Measurements from ENCODE around the gene AKAP8L.
A peak's percentile ranks its signal among the peaks of the same experiment; 100 is the strongest.
"Not testable (repeated sequence)": the region's sequence is repeated elsewhere in the genome, so short reads cannot be mapped to it uniquely, and the experiment has no call there.

Gene AKAP8L

GRCh38 chr19:15417699-15418098 is 1.1 kb downstream of the AKAP8L start:
- no CpG with 5 or more reads among the region's 9 CpGs for WGBS (ENCODE audit: extremely low coverage, insufficient coverage, insufficient read length)
- H3K79me2 ChIP-seq (ENCODE audit: control insufficient read depth, insufficient read depth, low read length, poor library complexity), result peaks cover 21% of the 10 kb centered on the region
- H3K9me3 ChIP-seq (ENCODE audit: insufficient read depth, low read depth, low read length), result no peaks in the 10 kb centered on the region
- H3K36me3 ChIP-seq (ENCODE audit: control insufficient read depth in 1 of 2, insufficient read depth in 2 of 2, low read length in 2 of 2), result peaks cover 10 to 21% of the 10 kb centered on the region in 2 experiments
- no peak overlapping the region for H4K12ac ChIP-seq (ENCODE audit: low read depth, low read length)
- H3K23ac ChIP-seq (ENCODE audit: low read length), result no peak overlapping the region
- peak overlapping the region; percentile 70 for H3K9ac ChIP-seq (ENCODE audit: low read length)
- no peak for DNase-seq
- H2BK120ac ChIP-seq (ENCODE audit: insufficient read depth, low read length, poor library complexity), result no peak overlapping the region
- H3K14ac ChIP-seq (ENCODE audit: low read length), result no peak overlapping the region
- no peak overlapping the region for H2BK12ac ChIP-seq (ENCODE audit: low read length)
- H3K79me1 ChIP-seq (ENCODE audit: low read length), result peaks cover 5% of the 10 kb centered on the region
- peak overlapping the region; percentile 82 for H3K4me2 ChIP-seq (ENCODE audit: low read length)
- no peak overlapping the region for H2BK5ac ChIP-seq (ENCODE audit: low read depth, low read length, poor library complexity)
- H3K27me3 ChIP-seq (ENCODE audit: insufficient read depth, low read length), result no peaks in the 10 kb centered on the region
- H2AFZ ChIP-seq (ENCODE audit: insufficient read depth, low read length, poor library complexity), result no peak overlapping the region
- H3K4me3 ChIP-seq (ENCODE audit: low read depth, low read length), result peak overlapping the region; percentile 90
- peak overlapping the region; percentile 99 for H3K4ac ChIP-seq (ENCODE audit: low read depth, low read length)
- H3K4me1 ChIP-seq (ENCODE audit: control insufficient read depth in 1 of 2, insufficient read depth in 2 of 2, low read length in 2 of 2), result peaks cover 7% of the 10 kb centered on the region in 2 experiments
- no peak overlapping the region for H2AK5ac ChIP-seq (ENCODE audit: low read length)
- no peak overlapping the region for H3K18ac ChIP-seq (ENCODE audit: low read length)
- H4K8ac ChIP-seq (ENCODE audit: low read depth, low read length), result no peak overlapping the region
- no peak overlapping the region for H3K27ac ChIP-seq (ENCODE audit: low read depth, low read length)
- H4K91ac ChIP-seq (ENCODE audit: low read depth, low read length), result no peak overlapping the region

GRCh38 chr19:15412832-15413231 is 6.0 kb downstream of the AKAP8L start:
- DNase-seq, result no peak
- no peaks in the 10 kb centered on the region for H3K27me3 ChIP-seq (ENCODE audit: insufficient read depth, low read length)
- no peak overlapping the region for H4K91ac ChIP-seq (ENCODE audit: low read depth, low read length)
- no peak overlapping the region for H3K4me3 ChIP-seq (ENCODE audit: low read depth, low read length)
- no peak overlapping the region for H3K4me2 ChIP-seq (ENCODE audit: low read length)
- no peak overlapping the region for H3K9ac ChIP-seq (ENCODE audit: low read length)
- H3K36me3 ChIP-seq (ENCODE audit: control insufficient read depth in 1 of 2, insufficient read depth in 2 of 2, low read length in 2 of 2), result peaks cover 14 to 24% of the 10 kb centered on the region in 2 experiments
- H2BK12ac ChIP-seq (ENCODE audit: low read length), result no peak overlapping the region
- H4K12ac ChIP-seq (ENCODE audit: low read depth, low read length), result no peak overlapping the region
- no peak overlapping the region for H2AFZ ChIP-seq (ENCODE audit: insufficient read depth, low read length, poor library complexity)
- H3K4me1 ChIP-seq (ENCODE audit: control insufficient read depth in 1 of 2, insufficient read depth in 2 of 2, low read length in 2 of 2), result peaks cover 7% of the 10 kb centered on the region in 2 experiments
- H4K8ac ChIP-seq (ENCODE audit: low read depth, low read length), result no peak overlapping the region
- no peak overlapping the region for H3K27ac ChIP-seq (ENCODE audit: low read depth, low read length)
- no peak overlapping the region for H3K18ac ChIP-seq (ENCODE audit: low read length)
- H2AK5ac ChIP-seq (ENCODE audit: low read length), result no peak overlapping the region
- H3K4ac ChIP-seq (ENCODE audit: low read depth, low read length), result peak overlapping the region; percentile 78
- no peak overlapping the region for H3K23ac ChIP-seq (ENCODE audit: low read length)
- H3K79me1 ChIP-seq (ENCODE audit: low read length), result no peaks in the 10 kb centered on the region
- no peak overlapping the region for H2BK120ac ChIP-seq (ENCODE audit: insufficient read depth, low read length, poor library complexity)
- no peaks in the 10 kb centered on the region for H3K9me3 ChIP-seq (ENCODE audit: insufficient read depth, low read depth, low read length)
- H3K79me2 ChIP-seq (ENCODE audit: control insufficient read depth, insufficient read depth, low read length, poor library complexity), result peaks cover 14% of the 10 kb centered on the region
- no peak overlapping the region for H3K14ac ChIP-seq (ENCODE audit: low read length)
- H2BK5ac ChIP-seq (ENCODE audit: low read depth, low read length, poor library complexity), result no peak overlapping the region
- no CpG with 5 or more reads among the region's 4 CpGs for WGBS (ENCODE audit: extremely low coverage, insufficient coverage, insufficient read length)

GRCh38 chr19:15411351-15411750 is 7.4 kb downstream of the AKAP8L start:
- H3K27me3 ChIP-seq (ENCODE audit: insufficient read depth, low read length); H2BK120ac ChIP-seq (ENCODE audit: insufficient read depth, low read length, poor library complexity); H4K12ac ChIP-seq (ENCODE audit: low read depth, low read length); H2BK5ac ChIP-seq (ENCODE audit: low read depth, low read length, poor library complexity); H3K79me1 ChIP-seq (ENCODE audit: low read length); H3K23ac ChIP-seq (ENCODE audit: low read length); H3K4me2 ChIP-seq (ENCODE audit: low read length); H3K9ac ChIP-seq (ENCODE audit: low read length); H3K4me3 ChIP-seq (ENCODE audit: low read depth, low read length); H4K91ac ChIP-seq (ENCODE audit: low read depth, low read length); H3K79me2 ChIP-seq (ENCODE audit: control insufficient read depth, insufficient read depth, low read length, poor library complexity); H3K18ac ChIP-seq (ENCODE audit: low read length); H4K8ac ChIP-seq (ENCODE audit: low read depth, low read length); H2AK5ac ChIP-seq (ENCODE audit: low read length); H2BK12ac ChIP-seq (ENCODE audit: low read length); H3K14ac ChIP-seq (ENCODE audit: low read length); DNase-seq; H3K9me3 ChIP-seq (ENCODE audit: insufficient read depth, low read depth, low read length); H3K4me1 ChIP-seq (ENCODE audit: control insufficient read depth in 1 of 2, insufficient read depth in 2 of 2, low read length in 2 of 2); H2AFZ ChIP-seq (ENCODE audit: insufficient read depth, low read length, poor library complexity); H3K27ac ChIP-seq (ENCODE audit: low read depth, low read length): not testable (repeated sequence)
- WGBS (ENCODE audit: extremely low coverage, insufficient coverage, insufficient read length), result no CpG with 5 or more reads among the region's 2 CpGs
- peak overlapping the region; percentile 78 for H3K4ac ChIP-seq (ENCODE audit: low read depth, low read length)
- H3K36me3 ChIP-seq (ENCODE audit: control insufficient read depth in 1 of 2, insufficient read depth in 2 of 2, low read length in 2 of 2), result peaks cover 19 to 26% of the 10 kb centered on the region in 2 experiments

- no peak overlapping the region for H2AK5ac ChIP-seq (ENCODE audit: low read length)
- H3K4me3 ChIP-seq (ENCODE audit: low read depth, low read length), result no peak overlapping the region
- H3K4ac ChIP-seq (ENCODE audit: low read depth, low read length), result peak overlapping the region; percentile 77
- H3K14ac ChIP-seq (ENCODE audit: low read length), result no peak overlapping the region
- no peaks in the 10 kb centered on the region for H3K79me1 ChIP-seq (ENCODE audit: low read length)
- no peaks in the 10 kb centered on the region for H3K9me3 ChIP-seq (ENCODE audit: insufficient read depth, low read depth, low read length)
- H2BK12ac ChIP-seq (ENCODE audit: low read length), result no peak overlapping the region
- no peak for DNase-seq
- H4K12ac ChIP-seq (ENCODE audit: low read depth, low read length), result no peak overlapping the region
- H4K91ac ChIP-seq (ENCODE audit: low read depth, low read length), result no peak overlapping the region
- no peak overlapping the region for H3K23ac ChIP-seq (ENCODE audit: low read length)
- H3K79me2 ChIP-seq (ENCODE audit: control insufficient read depth, insufficient read depth, low read length, poor library complexity), result peaks cover 9% of the 10 kb centered on the region
- no peak overlapping the region for H3K27ac ChIP-seq (ENCODE audit: low read depth, low read length)
- no CpG with 5 or more reads among the region's 3 CpGs for WGBS (ENCODE audit: extremely low coverage, insufficient coverage, insufficient read length)
- H2BK5ac ChIP-seq (ENCODE audit: low read depth, low read length, poor library complexity), result no peak overlapping the region
- no peak overlapping the region for H3K9ac ChIP-seq (ENCODE audit: low read length)
- no peaks in the 10 kb centered on the region for H3K4me1 ChIP-seq (ENCODE audit: control insufficient read depth in 1 of 2, insufficient read depth in 2 of 2, low read length in 2 of 2)
- H3K27me3 ChIP-seq (ENCODE audit: insufficient read depth, low read length), result no peaks in the 10 kb centered on the region
- no peak overlapping the region for H4K8ac ChIP-seq (ENCODE audit: low read depth, low read length)
- H2BK120ac ChIP-seq (ENCODE audit: insufficient read depth, low read length, poor library complexity), result no peak overlapping the region
- no peak overlapping the region for H3K4me2 ChIP-seq (ENCODE audit: low read length)
- H2AFZ ChIP-seq (ENCODE audit: insufficient read depth, low read length, poor library complexity), result peak overlapping the region; percentile 35
- H3K36me3 ChIP-seq (ENCODE audit: control insufficient read depth in 1 of 2, insufficient read depth in 2 of 2, low read length in 2 of 2), result peaks cover 51 to 56% of the 10 kb centered on the region in 2 experiments
- no peak overlapping the region for H3K18ac ChIP-seq (ENCODE audit: low read length)
These were observed 14.0 kb downstream of the AKAP8L start for GRCh38 chr19:15404780-15405211.

All from trophoblast cell (in vitro differentiated cells and primary cell).